Sigmoid colon (tissue), 7 donors: ENCODE measurements around the gene MAP2. TPM values are rescaled to one million over a fixed set of nuclear protein-coding genes. Genes with fewer than 3 reads are reported as not detected.

Experiments used
- DNase-seq: peaks from one replicate; pipeline ENCODE4 v3.0.0-alpha.2; 2019
- H3K27ac ChIP-seq, 4 donors: fragments of 200-600 bp; sonication (generic); one replicate each; pipeline ENCODE4 v1.5.1; 2016 to 2019; ENCODE audit warnings: mild to moderate bottlenecking in 1 of 4
- H3K27me3 ChIP-seq, 3 donors: fragments of 200-600 bp; sonication (generic); one replicate each; pipeline ENCODE4 v1.5.1; 2019; ENCODE audit warnings: mild to moderate bottlenecking in 1 of 3
- H3K36me3 ChIP-seq, 4 donors: fragments of 200-600 bp; sonication (generic); one replicate each; pipeline ENCODE4 v1.5.1; 2016 to 2019
- H3K4me1 ChIP-seq, 4 donors: fragments of 200-600 bp; sonication (generic); one replicate each; pipeline ENCODE4 v1.5.1; 2017 to 2019
- H3K4me3 ChIP-seq, 4 donors: fragments of 200-600 bp; sonication (generic); one replicate each; pipeline ENCODE4 v1.5.1; 2017 to 2019; ENCODE audit warnings: mild to moderate bottlenecking in 2 of 4, moderate library complexity in 1 of 4
- H3K9me3 ChIP-seq, 4 donors: fragments of 200-600 bp in 3 of 4; sonication (generic) in 3 of 4; one replicate each; pipeline versions ENCODE4 v1.5.1 to v1.6.1; 2013 to 2019
- EP300 ChIP-seq, 4 donors: sonication (generic); formaldehyde crosslinking; IDR thresholded peaks; one replicate each; pipeline ENCODE4 v1.6.1; 2017; ENCODE audit warnings: antibody characterized with exemption in 4 of 4
- POLR2A ChIP-seq, 2 donors: fragments of 450-650 bp; IDR thresholded peaks; one replicate each; pipeline ENCODE4 v1.6.1; 2016; ENCODE audit warnings: antibody characterized with exemption in 2 of 2, mild to moderate bottlenecking in 2 of 2, moderate library complexity in 2 of 2
- POLR2AphosphoS5 ChIP-seq, 4 donors: sonication (generic); formaldehyde crosslinking; IDR thresholded peaks; one replicate each; pipeline ENCODE4 v1.6.1; 2017; ENCODE audit warnings: antibody characterized with exemption in 4 of 4
- WGBS, 2 donors: extraction: QIAGEN DNeasy Blood & Tissue Kit; methylation state at CpG; one replicate each; pipeline ENCODE4 v1.1.7; 2013; 5-methylcytosine and 5-hydroxymethylcytosine counted together
- intact Hi-C: fragments of 100-400 bp; cut with DNase I; formaldehyde crosslinking; loops from one replicate; pipeline ENCODE4 v1.15.1; 2023
- polyA plus RNA-seq, 3 donors: library from polyadenylated mRNA; stranded (reverse); fragments of 200-250 nt; gene quantifications; one replicate each; pipeline ENCODE4 v1.2.3, GENCODE V29; 2013
- total RNA-seq, 4 donors: library from RNA; depleted of rRNA; stranded (reverse); fragments of >200 nt; gene quantifications; one replicate each; pipeline ENCODE4 v1.1.0, GENCODE V29; 2016
- TF ChIP-seq, protein P1 (sequence below), 4 experiments: fragments of 450-650 bp in 3 of 4; fragments of 200-600 bp in 1 of 4; IDR thresholded peaks; one replicate each; pipeline ENCODE4 v1.5.1; 2016 to 2019; ENCODE audit warnings: antibody characterized with exemption in 4 of 4, mild to moderate bottlenecking in 3 of 4, moderate library complexity in 2 of 4
- donor health status: healthy with polysubstance abuse.
- donor health status: Bipolar disorder and iron deficiency.
- donor health status: healthy.

Gene MAP2
- total and polyA plus RNA-seq, 7 donors: 0.46 to 21.8 (median 8.4) TPM

DNA sequence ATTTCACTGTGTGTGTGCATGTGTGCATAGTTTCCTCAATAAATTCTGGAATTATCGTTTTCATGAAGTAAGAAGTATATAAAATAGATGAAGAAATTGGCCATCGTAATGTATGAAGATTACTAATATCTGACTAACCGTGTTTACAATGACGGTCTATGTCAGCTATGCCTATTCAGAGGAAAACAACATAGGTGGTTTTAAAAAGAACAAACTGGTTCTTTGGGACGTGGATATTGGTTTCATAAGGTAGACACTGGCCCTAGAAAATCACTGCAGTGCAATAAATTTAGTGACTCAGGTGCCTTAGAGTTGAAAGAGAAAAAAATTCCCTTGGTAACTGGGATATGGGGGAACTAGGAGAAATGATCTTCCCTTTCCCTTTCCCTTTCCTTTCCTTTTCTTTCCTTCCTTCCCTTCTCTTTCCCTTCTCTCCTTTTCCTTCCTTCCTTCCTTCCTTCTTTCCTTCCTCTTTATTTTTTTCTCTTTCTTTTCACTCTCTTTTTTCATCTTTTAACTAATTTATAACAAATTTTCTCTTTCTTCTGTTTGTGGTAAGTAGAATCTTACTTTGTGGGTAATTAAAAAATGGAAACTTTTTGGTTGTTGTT, 36.4 kb downstream of the MAP2 start:
- Histone ChIP-seq H3K4me1 (no peaks in the 10 kb centered on the region), H3K27me3 (no peaks in the 10 kb centered on the region), H3K27ac (no peak overlapping the region), H3K4me3 (no peak overlapping the region), H3K36me3 (no peaks in the 10 kb centered on the region), H3K9me3 (no peaks in the 10 kb centered on the region)
- TF ChIP-seq POLR2AphosphoS5 (IDR thresholded peaks at IDR 0.05): no peak
- TF ChIP-seq, protein P1, sequence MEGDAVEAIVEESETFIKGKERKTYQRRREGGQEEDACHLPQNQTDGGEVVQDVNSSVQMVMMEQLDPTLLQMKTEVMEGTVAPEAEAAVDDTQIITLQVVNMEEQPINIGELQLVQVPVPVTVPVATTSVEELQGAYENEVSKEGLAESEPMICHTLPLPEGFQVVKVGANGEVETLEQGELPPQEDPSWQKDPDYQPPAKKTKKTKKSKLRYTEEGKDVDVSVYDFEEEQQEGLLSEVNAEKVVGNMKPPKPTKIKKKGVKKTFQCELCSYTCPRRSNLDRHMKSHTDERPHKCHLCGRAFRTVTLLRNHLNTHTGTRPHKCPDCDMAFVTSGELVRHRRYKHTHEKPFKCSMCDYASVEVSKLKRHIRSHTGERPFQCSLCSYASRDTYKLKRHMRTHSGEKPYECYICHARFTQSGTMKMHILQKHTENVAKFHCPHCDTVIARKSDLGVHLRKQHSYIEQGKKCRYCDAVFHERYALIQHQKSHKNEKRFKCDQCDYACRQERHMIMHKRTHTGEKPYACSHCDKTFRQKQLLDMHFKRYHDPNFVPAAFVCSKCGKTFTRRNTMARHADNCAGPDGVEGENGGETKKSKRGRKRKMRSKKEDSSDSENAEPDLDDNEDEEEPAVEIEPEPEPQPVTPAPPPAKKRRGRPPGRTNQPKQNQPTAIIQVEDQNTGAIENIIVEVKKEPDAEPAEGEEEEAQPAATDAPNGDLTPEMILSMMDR (IDR thresholded peaks at IDR 0.05): no peak
- no peak for TF ChIP-seq POLR2A (IDR thresholded peaks at IDR 0.05)
- no peak for TF ChIP-seq EP300 (IDR thresholded peaks at IDR 0.05)
- WGBS, 2 donors: 80 to 91% methylated on average over 5 of the region's 5 CpGs
- no peak for DNase-seq
- intact Hi-C loops: no loop called here

DNA sequence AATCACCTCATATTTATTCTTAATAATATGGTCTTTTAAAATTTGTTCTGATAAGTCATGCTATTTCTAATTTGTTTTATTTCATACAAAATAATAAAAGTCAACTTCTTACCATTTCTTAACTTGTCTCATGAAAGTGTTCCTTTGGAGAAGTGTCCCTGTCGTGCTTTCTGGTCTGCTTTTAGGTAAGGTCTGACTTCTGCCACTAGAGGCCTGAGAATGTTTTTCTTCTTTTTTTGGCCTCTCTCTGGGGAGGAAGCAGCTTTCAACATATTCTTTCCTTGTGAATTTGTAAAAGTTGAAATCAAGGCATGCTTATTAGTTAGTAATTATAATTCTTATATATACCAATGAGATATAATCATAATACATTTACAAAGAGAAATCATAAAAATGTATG, 39.4 kb downstream of the MAP2 start:
- no peak overlapping the region for H3K27ac ChIP-seq
- no peaks in the 10 kb centered on the region for H3K36me3 ChIP-seq
- TF ChIP-seq EP300 (IDR thresholded peaks at IDR 0.05) (no peak), POLR2AphosphoS5 (IDR thresholded peaks at IDR 0.05) (no peak), POLR2A (IDR thresholded peaks at IDR 0.05) (no peak)
- TF ChIP-seq, protein P1 (IDR thresholded peaks at IDR 0.05): no peak
- WGBS, 2 donors: 66 to 67% methylated on average over 1 of the region's 1 CpG
- H3K9me3 ChIP-seq: no peaks in the 10 kb centered on the region
- H3K4me1 ChIP-seq: no peaks in the 10 kb centered on the region
- DNase-seq: no peak
- no peak overlapping the region for H3K4me3 ChIP-seq
- no peaks in the 10 kb centered on the region for H3K27me3 ChIP-seq
- intact Hi-C loops: no loop called here

DNA sequence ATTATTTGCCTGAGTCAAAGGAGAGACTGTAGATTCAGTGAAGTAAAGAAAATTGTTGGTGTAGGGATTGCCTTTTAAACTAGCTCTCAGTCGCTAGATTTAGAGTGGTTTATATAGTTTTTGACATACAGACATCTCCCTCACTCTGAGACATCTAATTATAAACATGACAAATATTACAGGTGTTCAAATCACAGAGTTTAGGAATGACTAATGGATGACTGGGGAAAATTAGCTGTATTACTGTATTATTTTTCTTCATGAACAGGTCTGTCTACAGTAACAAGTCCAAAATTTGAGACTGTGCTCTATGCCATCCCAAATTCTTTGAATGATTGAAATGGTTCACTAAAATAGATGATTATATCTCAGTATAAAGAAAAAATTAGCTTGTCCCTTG, 40.0 kb downstream of the MAP2 start:
- DNase-seq: no peak
- TF ChIP-seq POLR2AphosphoS5 (IDR thresholded peaks at IDR 0.05): no peak
- TF ChIP-seq POLR2A (IDR thresholded peaks at IDR 0.05): no peak
- no peak for TF ChIP-seq EP300 (IDR thresholded peaks at IDR 0.05)
- TF ChIP-seq, protein P1 (IDR thresholded peaks at IDR 0.05): no peak
- no peak overlapping the region for H3K27ac ChIP-seq
- intact Hi-C loops: no loop called here
- no peaks in the 10 kb centered on the region for H3K27me3 ChIP-seq
- no peak overlapping the region for H3K4me3 ChIP-seq
- no peaks in the 10 kb centered on the region for H3K4me1 ChIP-seq
- WGBS, 2 donors: 71 to 84% methylated on average over 1 of the region's 1 CpG
- H3K9me3 ChIP-seq: no peaks in the 10 kb centered on the region
- H3K36me3 ChIP-seq: no peaks in the 10 kb centered on the region

DNA sequence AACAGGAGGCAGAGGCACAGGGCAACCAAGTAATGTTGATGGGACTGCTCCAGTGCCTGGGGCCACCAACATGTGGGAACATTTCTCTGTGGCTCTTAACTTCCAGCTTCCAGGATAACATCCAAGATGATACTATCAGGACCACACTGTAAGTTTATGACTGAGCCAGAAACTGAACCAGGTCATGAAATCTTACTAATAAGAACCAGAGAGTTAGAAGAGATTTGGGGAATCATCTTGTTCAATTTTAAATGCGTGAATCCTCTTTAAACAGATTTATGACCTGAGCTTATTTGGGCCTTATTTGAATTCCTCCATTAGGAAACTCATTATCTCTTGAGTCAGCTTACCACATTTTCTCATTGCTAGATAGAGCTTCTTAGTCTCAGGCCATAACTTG, 45.0 kb downstream of the MAP2 start:
- TF ChIP-seq EP300 (IDR thresholded peaks at IDR 0.05): no peak
- TF ChIP-seq, protein P1 (IDR thresholded peaks at IDR 0.05): no peak
- TF ChIP-seq POLR2A (IDR thresholded peaks at IDR 0.05): no peak
- no peak for TF ChIP-seq POLR2AphosphoS5 (IDR thresholded peaks at IDR 0.05)

DNA sequence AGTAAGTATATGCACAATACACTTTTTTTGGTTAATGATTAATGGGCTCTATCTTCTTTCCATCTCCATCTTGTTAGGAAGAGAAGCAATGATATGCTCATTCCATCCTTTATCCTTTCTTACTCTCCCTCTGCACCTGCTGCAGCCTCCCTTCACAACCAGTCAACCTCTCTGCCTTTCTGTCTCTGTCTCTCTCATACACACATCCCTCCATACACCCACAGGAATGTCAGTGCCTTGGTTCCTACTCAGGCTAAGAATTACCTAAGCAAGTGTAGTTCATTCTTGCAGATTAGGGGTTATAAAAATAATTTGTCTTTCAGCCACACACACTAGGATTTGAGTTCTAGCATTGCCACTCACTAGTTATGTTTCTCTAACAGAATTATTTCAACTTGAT, 45.6 kb downstream of the MAP2 start:
- H3K4me3 ChIP-seq: no peak overlapping the region
- TF ChIP-seq POLR2AphosphoS5 (IDR thresholded peaks at IDR 0.05) (no peak), POLR2A (IDR thresholded peaks at IDR 0.05) (no peak), EP300 (IDR thresholded peaks at IDR 0.05) (no peak)
- TF ChIP-seq, protein P1 (IDR thresholded peaks at IDR 0.05): no peak
- intact Hi-C loops: no loop called here

More for the DNA sequence above, 45.0 kb downstream of the MAP2 start:
- 87 to 90% methylated on average over 1 of the region's 1 CpG for WGBS, 2 donors
- peaks cover 0 to 19% (median 13%) of the 10 kb centered on the region in 4 donors for H3K4me1 ChIP-seq
- H3K27ac ChIP-seq: no peak overlapping the region
- no peaks in the 10 kb centered on the region for H3K36me3 ChIP-seq
- DNase-seq: no peak
- H3K27me3 ChIP-seq: no peaks in the 10 kb centered on the region
- H3K4me3 ChIP-seq: no peak overlapping the region
- no peaks in the 10 kb centered on the region for H3K9me3 ChIP-seq
- intact Hi-C loops: no loop called here

More for the DNA sequence above, 45.6 kb downstream of the MAP2 start:
- Histone ChIP-seq H3K27ac (no peak overlapping the region), H3K9me3 (no peaks in the 10 kb centered on the region), H3K27me3 (no peaks in the 10 kb centered on the region), H3K36me3 (no peaks in the 10 kb centered on the region), H3K4me1 (peaks cover 0 to 25% (median 18%) of the 10 kb centered on the region in 4 donors)
- DNase-seq: no peak
